GM18520 (cell line): ENCODE results near the gene MAP3K7CL.
"Not testable (repeated sequence)": the region's sequence is repeated elsewhere in the genome, so short reads cannot be mapped to it uniquely, and the experiment has no call there.

Experiments
- ATAC-seq: cut with Tn5 transposase; IDR thresholded peaks from one replicate; pipeline ENCODE4 v1.9.1; 2021; ENCODE audit not compliant: unreplicated experiment

MAP3K7CL gene

DNA sequence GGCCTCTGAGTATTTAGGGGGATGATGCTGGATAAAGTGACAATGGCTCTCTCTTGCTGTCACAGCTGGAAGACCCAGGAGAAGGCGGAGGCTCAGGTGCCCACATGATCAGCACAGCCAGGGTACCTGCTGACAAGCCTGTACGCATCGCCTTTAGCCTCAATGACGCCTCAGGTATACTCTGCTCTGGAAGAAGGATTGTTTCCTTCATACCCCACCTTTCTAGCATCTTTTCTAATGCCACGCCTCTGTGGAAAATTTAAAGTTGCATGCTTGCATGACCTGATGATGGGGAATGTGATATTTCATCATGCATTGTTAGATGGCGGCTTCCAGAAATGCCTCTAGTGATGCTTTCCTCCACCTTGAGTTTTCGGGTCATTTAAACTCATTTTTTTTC lies 2.8 kb downstream of the MAP3K7CL start:
- no peak for ATAC-seq

DNA sequence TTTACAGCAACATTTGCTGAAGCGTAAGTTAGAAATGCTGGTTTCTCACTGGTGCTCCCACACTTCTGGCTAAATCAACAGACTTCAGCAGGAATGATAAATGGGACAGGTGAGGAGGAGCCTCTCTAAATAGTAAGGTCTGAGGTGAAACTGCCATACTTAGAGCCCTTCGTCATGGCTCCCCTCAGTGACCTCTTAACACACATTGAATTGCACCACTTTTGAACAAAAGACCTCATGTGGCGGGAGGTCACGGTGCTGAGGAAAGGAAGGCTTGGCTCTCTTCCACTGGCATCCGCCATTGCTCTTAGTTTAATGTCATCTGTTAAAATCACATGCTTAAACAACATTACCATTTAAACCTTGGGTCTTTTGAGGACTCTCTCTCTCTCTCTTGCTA lies 3.4 kb downstream of the MAP3K7CL start:
- ATAC-seq = no peak

GRCh38 chr21:29135481-29135880 lies 5.0 kb downstream of the MAP3K7CL start:
- ATAC-seq = no peak

DNA sequence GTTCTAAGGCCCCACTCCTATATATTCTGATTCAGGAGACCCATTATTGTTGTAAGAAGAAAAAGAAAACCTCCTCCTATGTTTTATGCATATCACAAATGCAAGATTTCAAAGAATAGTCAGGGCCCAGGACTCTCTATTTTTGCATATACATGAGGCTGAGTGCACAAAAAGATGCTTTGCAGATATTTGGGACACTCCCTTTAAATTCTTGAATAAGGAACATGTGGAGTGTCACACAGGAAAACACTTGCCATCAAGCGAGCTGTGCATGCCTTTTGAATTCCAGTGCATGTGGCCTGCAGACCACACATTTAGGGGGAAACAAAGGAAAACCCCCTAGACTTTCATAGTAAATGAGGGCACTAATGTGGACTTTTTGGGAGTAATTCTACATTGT lies 5.6 kb downstream of the MAP3K7CL start:
- ATAC-seq = no peak

DNA sequence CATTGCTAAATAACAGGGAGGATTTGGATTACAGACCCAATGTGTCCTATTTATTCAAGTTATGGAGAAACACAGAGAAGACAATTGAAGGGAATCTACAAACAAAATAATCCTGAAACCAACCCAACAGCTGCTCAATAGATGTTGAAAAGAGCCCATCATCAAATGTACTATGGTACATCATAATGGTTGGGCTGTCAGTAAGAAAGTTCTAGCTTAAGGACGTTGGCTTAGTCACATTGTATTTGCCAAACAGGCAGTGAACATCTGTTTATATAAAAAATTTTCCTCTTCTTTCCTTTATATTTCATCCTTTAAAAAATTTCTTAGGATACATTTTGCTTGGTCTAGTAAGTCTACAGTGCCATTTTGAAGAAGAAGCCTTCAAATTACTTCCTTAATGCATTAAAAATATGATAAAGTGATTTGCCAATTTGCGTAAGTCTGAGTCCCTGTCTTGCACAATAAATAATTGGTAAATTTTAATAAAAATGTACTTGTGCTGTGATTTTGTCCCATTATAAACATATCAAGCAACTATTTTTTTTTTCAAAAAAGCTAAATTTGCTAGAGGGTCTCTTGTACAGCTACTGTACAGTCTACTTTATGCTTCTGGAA lies 14.4 kb downstream of the MAP3K7CL start:
- ATAC-seq = no peak

GRCh38 chr21:29145354-29145782 lies 14.9 kb downstream of the MAP3K7CL start:
- ATAC-seq = no peak

DNA sequence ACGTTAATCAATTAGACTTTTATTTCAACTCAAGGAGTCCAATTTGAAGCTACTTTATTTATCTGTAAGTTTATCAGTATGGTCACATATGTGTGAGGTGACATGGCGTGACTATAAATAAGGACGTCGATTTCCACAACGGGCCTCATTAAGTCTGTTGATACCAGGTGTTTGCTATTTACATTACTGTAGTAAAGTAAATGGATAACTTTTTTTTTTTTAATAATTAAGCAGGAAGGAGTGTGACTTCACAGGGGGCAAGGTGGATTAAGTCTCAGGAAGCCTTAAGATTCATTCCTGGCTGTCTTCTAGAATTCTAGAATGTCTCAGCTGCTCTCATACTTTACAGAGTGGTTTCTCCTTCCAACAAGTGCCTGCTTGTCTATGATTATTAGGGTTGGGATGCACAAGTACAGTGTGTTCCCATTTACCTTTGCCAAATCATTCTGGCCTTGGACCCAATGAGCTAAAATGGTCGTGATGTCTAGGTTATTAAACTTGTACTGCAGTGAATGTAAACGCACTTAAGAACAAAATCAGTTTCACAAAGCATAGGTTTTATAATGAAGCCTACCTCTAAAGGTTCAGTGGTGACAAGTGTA lies 15.5 kb downstream of the MAP3K7CL start:
- ATAC-seq = no peak

DNA sequence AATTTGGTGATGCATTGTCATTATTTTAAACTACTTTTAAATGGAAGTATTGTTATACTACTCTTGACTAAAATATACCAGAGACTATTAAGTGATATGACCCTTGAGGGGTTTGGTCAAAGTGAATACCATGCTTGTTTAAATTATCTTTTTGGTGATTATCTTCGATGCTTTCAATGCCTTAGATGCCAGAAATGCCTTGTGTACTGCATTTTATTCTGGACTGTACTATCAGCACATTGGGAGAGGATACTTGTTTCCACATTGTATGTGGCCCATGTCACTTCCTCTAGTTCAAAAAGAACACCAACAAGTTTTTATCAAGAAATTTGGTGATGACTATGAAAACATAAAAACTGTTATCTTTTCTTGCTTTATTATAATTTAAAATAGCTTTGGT lies 16.3 kb downstream of the MAP3K7CL start:
- ATAC-seq = no peak

DNA sequence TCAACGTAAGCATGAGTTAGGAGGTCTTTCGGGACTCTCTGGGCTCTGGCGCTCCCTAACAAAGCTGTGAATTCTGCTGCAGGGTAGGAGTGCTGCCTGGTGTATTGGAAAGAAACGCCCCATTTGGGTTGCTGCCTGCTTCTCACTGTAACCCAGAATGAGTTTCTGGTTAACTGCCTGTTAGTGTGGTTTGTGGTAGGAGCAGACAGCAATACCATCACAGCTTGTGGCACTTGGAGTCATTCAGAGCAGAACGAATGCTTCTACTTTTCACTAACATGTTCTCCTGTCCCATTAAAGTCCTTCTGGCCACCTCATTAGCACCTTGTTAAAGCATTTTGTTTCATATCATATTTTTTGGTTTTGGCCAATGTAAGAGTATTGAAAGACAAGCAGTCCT lies 18.1 kb downstream of the MAP3K7CL start:
- ATAC-seq = no peak

DNA sequence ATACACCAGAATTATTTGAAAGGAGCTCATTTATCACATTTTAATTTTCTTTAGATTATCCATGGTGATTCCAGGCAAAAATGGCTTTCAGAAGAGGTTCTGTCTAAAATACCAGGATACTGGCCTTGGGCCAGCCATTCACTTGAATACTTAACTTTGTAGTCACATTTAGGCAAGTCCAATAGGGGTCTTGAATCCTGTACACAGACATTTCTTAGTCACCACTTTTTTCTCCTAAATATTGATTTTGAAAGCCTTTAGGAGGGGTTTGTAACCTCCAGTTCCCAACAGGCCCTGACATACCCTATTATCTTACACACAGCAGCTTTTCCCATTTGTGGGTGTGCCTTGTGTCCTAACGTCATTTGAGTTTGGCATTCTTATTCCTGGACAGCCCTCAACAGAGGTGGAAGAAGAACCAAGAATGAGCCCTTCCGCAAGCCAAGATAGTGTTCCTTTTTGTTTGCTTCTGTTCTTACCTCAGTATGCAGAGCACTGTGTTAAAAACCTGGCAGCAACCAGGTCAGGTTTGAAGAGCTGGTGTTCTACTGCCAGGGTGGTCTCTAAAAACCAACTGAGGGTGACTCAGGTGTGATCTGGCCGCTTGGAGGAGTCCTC lies 19.5 kb downstream of the MAP3K7CL start:
- no peak for ATAC-seq

- ATAC-seq = no peak
Observed at GRCh38 chr21:29151931-29152330, 21.5 kb downstream of the MAP3K7CL start.

DNA sequence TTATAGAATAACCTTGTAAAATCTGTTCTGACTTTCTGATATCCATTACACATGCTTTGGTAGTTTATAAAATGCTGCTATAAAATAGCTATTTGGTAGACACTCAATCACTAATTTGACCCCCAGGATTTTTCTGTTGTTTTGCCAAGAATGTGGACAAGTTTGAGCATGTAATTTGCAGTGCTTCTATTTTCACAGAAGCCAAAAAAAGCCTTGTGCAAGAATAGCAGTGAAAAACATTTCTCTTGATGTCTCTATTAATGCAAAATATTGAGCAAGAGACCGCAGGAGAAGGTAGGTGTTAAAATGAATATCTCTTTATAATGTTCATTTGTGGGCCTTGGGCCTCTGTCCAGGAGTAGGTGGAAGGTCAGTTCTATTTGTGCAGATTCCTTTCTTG lies 22.5 kb downstream of the MAP3K7CL start:
- no peak for ATAC-seq

DNA sequence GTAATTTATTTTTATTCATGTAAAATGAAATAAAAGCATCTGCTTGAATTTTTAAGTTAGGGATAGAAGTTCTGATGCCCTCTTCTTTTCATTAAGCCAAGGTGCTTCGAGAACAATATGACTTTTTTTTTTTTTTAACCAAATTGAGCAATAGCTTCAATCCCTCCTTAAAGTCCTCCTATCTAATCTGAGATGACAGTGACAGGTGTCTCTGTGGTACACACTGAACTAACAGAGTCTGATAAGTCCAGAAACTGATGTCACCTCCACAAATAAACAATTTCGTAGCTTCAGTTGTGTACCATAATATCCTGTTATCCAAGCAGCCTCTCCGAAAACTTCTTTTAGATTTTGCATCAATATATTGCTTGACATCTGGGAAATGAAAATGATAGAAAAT lies 23.8 kb downstream of the MAP3K7CL start:
- ATAC-seq = no peak

- ATAC-seq = no peak
Observed at GRCh38 chr21:29155118-29155932, 24.9 kb downstream of the MAP3K7CL start.

GRCh38 chr21:29155933-29156260 lies 25.5 kb downstream of the MAP3K7CL start:
- no peak for ATAC-seq

GRCh38 chr21:29157080-29157479 lies 26.6 kb downstream of the MAP3K7CL start:
- ATAC-seq = no peak

DNA sequence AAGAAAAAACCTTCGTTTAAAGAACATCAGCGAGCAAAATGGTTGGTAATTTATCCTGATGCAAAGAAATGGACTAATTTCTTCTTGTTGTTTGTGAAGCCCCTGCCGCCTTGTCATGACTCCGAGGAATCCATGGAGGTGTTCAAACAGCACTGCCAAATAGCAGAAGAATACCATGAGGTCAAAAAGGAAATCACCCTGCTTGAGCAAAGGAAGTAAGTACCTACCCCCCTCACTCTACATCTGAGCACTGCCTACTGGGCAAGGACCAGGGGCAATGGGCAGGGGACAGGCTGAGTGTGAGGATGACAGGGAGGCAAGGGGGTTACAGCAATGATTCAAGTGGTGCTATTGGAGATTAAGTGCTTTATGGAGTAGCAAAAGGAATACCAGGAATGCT lies 29.4 kb downstream of the MAP3K7CL start:
- ATAC-seq = no peak

GRCh38 chr21:29162825-29163224 lies 32.4 kb downstream of the MAP3K7CL start:
- ATAC-seq = not testable (repeated sequence)

GRCh38 chr21:29163341-29164115 lies 33.1 kb downstream of the MAP3K7CL start:
- ATAC-seq = no peak

DNA sequence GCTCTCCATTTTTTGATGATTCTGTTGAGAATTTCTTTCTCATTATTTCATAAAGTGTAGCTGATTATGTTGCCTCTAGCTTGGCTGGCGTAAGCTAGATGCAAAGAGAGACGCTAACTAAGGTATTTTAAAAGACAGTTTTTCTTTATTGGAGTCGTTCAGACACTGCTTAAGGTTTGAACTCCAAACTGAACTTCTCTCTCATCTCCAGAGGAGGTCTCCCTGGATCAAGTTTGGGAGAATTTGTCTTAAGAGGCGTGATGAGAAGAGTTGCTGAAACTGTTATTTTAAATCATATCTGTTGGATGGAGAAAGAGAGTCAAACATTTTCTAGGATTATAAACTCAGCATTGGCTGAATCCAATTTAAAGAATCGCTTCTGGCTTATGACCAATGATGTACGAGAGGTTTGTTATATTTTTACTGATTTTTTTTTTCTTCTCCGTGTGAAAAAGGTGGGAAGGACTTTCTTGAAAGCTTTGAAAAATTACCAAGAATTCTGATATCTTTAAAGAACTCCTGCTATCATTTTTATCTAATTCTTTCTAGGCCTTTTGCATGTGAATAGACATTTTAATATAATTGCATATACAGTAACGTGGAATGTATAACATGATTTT lies 34.0 kb downstream of the MAP3K7CL start:
- no peak for ATAC-seq

DNA sequence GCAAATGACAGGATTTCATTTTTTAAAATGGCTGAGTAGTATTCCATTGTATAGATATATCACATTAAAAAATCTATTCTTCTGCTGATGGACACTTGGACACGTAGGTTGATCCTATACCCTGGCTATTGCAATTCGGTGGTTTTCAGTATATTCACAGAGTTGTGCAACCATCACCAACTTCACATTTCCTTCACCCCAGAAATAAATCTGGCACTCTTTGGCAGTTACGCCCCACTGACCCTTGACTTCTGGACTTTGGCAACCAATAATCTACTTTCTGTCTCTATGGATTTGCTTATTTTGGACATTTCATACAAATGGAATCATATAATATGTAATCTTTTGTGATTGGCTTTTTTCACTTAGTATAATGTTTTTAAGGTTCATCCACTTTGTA lies 35.9 kb downstream of the MAP3K7CL start:
- ATAC-seq = no peak
